ENCODE results near the gene GALNT14.

GALNT14 gene

DNA sequence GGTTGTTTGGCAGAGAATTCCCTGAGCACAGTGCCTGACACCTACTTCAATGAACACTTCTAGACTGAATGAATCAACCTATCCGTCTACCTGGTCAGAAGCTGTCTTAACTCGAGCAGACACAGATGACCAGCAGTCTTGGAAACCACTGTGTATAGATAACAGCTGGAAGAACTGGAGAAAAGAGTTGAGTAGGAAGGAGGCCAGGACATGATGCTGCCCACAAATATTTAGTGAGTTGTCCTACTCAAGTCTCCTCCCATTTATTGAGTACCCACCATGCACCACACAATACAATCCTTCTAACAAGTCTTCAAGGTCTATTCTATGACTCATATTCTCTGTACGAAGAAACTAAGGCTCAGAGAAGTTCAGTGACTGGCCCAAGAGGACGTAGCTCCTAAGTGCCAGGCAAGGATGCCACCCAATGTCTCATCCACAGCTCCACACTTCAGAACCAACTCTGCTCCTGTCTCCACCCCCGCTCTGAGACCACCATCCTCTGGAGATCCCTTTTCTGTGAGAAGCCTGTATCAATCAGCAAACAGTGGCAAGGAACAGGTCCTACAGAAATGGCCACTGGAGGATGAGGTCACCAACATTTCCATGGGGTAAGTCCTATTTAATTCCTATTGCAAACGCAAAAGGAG is 62.2 kb downstream of the GALNT14 start:
- no peak for DNase-seq (ENCODE audit: low read depth, low spot score)
- WGBS (ENCODE audit: insufficient coverage, insufficient read length), result no CpG with 5 or more reads among the region's 6 CpGs
- no peak overlapping the region for H3K27ac ChIP-seq (ENCODE audit: low read length)
- H3K9me3 ChIP-seq (ENCODE audit: control insufficient read depth, insufficient read depth, low read length), result no peaks in the 10 kb centered on the region
- H3K36me3 ChIP-seq (ENCODE audit: control insufficient read depth, insufficient read depth, low read length), result no peaks in the 10 kb centered on the region
- no peaks in the 10 kb centered on the region for H3K27me3 ChIP-seq (ENCODE audit: control insufficient read depth, insufficient read depth, low read length)
- no peak overlapping the region for H3K4me3 ChIP-seq (ENCODE audit: low read length)
- H3K4me1 ChIP-seq (ENCODE audit: control insufficient read depth, insufficient read depth, low read length), result no peaks in the 10 kb centered on the region

- no peak overlapping the region for H3K27ac ChIP-seq (ENCODE audit: low read length)
- no peaks in the 10 kb centered on the region for H3K36me3 ChIP-seq (ENCODE audit: control insufficient read depth, insufficient read depth, low read length)
- H3K4me3 ChIP-seq (ENCODE audit: low read length), result no peak overlapping the region
- DNase-seq (ENCODE audit: low read depth, low spot score), result no peak
- H3K4me1 ChIP-seq (ENCODE audit: control insufficient read depth, insufficient read depth, low read length), result no peaks in the 10 kb centered on the region
- no peaks in the 10 kb centered on the region for H3K27me3 ChIP-seq (ENCODE audit: control insufficient read depth, insufficient read depth, low read length)
- no peaks in the 10 kb centered on the region for H3K9me3 ChIP-seq (ENCODE audit: control insufficient read depth, insufficient read depth, low read length)
- WGBS (ENCODE audit: insufficient coverage, insufficient read length), result no CpG with 5 or more reads among the region's 7 CpGs
Measured at GRCh38 chr2:31075431-31075830, 62.8 kb downstream of the GALNT14 start.

DNA sequence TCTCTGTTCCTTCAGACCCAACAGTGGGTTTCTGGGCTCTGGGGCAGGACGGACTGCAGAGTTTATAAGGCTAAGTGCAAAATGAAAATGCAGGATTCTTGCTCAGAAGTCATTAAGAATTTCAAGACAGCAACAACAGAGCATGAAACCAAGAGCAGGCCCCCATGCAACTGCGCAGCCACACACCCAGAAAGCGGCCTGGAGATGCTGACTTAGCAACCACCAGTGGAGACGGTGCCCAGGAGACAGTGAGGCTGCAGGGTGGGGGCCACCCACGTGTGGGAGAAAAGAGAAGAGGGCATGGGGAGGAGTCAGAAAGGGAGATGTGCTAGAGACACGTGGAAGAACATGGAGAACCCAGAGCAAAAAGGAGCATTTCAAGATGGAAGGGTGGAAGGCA is 66.5 kb downstream of the GALNT14 start:
- Histone ChIP-seq H3K4me3 (ENCODE audit: low read length) (no peak overlapping the region), H3K36me3 (ENCODE audit: control insufficient read depth, insufficient read depth, low read length) (no peaks in the 10 kb centered on the region), H3K27me3 (ENCODE audit: control insufficient read depth, insufficient read depth, low read length) (no peaks in the 10 kb centered on the region), H3K9me3 (ENCODE audit: control insufficient read depth, insufficient read depth, low read length) (no peaks in the 10 kb centered on the region), H3K4me1 (ENCODE audit: control insufficient read depth, insufficient read depth, low read length) (no peaks in the 10 kb centered on the region), H3K27ac (ENCODE audit: low read length) (no peak overlapping the region)
- WGBS (ENCODE audit: insufficient coverage, insufficient read length), result no CpG with 5 or more reads among the region's 6 CpGs
- no peak for DNase-seq (ENCODE audit: low read depth, low spot score)

DNA sequence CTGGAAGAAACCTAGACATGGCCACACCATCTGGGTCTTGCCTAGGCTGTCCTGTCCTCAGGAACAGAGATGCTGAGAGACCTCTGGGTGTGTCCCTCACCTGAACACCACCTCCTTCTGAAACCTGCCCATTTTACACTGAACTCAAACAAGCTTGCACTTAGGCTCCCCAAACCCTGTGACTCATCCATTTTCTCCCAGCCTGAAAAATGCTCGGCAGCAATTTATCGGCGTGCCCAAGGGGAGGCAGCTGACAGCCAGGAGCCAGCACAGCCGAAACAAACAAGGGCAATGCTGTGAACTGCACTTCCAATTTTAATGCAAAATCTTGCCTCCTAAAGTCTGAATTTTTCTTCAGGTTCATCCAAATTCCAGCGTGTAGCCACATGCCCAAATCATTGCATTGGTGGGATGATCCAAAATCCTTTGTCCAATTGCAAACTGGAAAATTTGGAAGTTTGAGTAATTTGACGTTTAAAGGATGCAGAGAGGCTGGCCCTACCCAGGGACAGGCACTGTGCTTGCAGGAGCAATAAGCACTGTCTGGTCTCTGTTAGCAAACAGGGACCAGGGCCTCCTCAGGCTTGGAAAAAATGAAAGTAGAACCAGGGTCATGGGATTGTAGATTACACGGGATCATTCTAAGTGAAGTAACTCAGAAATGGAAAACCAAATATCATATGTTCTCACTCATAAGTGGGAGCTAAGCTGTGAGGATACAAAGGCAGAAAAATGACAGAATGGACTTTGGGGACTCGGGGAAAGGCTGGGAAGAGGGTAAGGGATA is 67.7 kb downstream of the GALNT14 start:
- H3K9me3 ChIP-seq (ENCODE audit: control insufficient read depth, insufficient read depth, low read length), result no peaks in the 10 kb centered on the region
- H3K36me3 ChIP-seq (ENCODE audit: control insufficient read depth, insufficient read depth, low read length), result no peaks in the 10 kb centered on the region
- H3K4me1 ChIP-seq (ENCODE audit: control insufficient read depth, insufficient read depth, low read length), result no peaks in the 10 kb centered on the region
- no CpG with 5 or more reads among the region's 8 CpGs for WGBS (ENCODE audit: insufficient coverage, insufficient read length)
- H3K4me3 ChIP-seq (ENCODE audit: low read length), result no peak overlapping the region
- H3K27ac ChIP-seq (ENCODE audit: low read length), result no peak overlapping the region
- H3K27me3 ChIP-seq (ENCODE audit: control insufficient read depth, insufficient read depth, low read length), result no peaks in the 10 kb centered on the region
- no peak for DNase-seq (ENCODE audit: low read depth, low spot score)

- no peaks in the 10 kb centered on the region for H3K36me3 ChIP-seq (ENCODE audit: control insufficient read depth, insufficient read depth, low read length)
- WGBS (ENCODE audit: insufficient coverage, insufficient read length), result no CpG with 5 or more reads among the region's 12 CpGs
- H3K27me3 ChIP-seq (ENCODE audit: control insufficient read depth, insufficient read depth, low read length), result no peaks in the 10 kb centered on the region
Measured at GRCh38 chr2:31069643-31070325, 68.5 kb downstream of the GALNT14 start.

DNA sequence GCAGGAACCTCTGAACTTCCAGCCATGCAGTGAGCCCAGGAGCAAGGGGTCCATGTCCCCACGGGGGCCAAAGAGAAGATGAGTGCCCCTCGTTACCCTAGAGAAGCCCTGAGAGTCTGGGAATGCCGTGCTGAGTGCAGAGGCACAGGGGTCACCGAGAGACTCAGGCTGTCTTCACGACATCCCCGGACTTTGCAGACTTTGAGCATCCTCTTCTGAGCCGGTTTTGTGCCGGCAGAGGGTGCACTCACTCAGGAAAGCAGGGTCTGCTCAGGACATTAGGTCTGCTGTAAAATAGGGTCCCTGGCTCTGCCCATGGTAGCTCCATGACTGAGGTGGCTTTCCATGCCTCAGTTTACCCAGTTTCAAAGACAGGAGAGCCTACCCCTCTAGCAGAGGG is 71.0 kb downstream of the GALNT14 start:
- H3K36me3 ChIP-seq (ENCODE audit: control insufficient read depth, insufficient read depth, low read length), result no peaks in the 10 kb centered on the region
- H3K27me3 ChIP-seq (ENCODE audit: control insufficient read depth, insufficient read depth, low read length), result no peaks in the 10 kb centered on the region
- no peak overlapping the region for H3K4me3 ChIP-seq (ENCODE audit: low read length)
- H3K27ac ChIP-seq (ENCODE audit: low read length), result no peak overlapping the region
- H3K4me1 ChIP-seq (ENCODE audit: control insufficient read depth, insufficient read depth, low read length), result no peaks in the 10 kb centered on the region
- no peaks in the 10 kb centered on the region for H3K9me3 ChIP-seq (ENCODE audit: control insufficient read depth, insufficient read depth, low read length)
- WGBS (ENCODE audit: insufficient coverage, insufficient read length), result no CpG with 5 or more reads among the region's 8 CpGs
- DNase-seq (ENCODE audit: low read depth, low spot score), result no peak

More at GRCh38 chr2:31069643-31070325, 68.5 kb downstream of the GALNT14 start:
- Histone ChIP-seq H3K4me1 (ENCODE audit: control insufficient read depth, insufficient read depth, low read length) (no peaks in the 10 kb centered on the region), H3K4me3 (ENCODE audit: low read length) (no peak overlapping the region), H3K27ac (ENCODE audit: low read length) (no peak overlapping the region), H3K9me3 (ENCODE audit: control insufficient read depth, insufficient read depth, low read length) (no peaks in the 10 kb centered on the region)
- DNase-seq (ENCODE audit: low read depth, low spot score), result no peak

GRCh38 chr2:31066551-31066950 is 71.7 kb downstream of the GALNT14 start:
- Histone ChIP-seq H3K36me3 (ENCODE audit: control insufficient read depth, insufficient read depth, low read length) (no peaks in the 10 kb centered on the region), H3K4me3 (ENCODE audit: low read length) (no peak overlapping the region), H3K9me3 (ENCODE audit: control insufficient read depth, insufficient read depth, low read length) (no peaks in the 10 kb centered on the region), H3K4me1 (ENCODE audit: control insufficient read depth, insufficient read depth, low read length) (no peaks in the 10 kb centered on the region), H3K27ac (ENCODE audit: low read length) (no peak overlapping the region), H3K27me3 (ENCODE audit: control insufficient read depth, insufficient read depth, low read length) (no peaks in the 10 kb centered on the region)
- WGBS (ENCODE audit: insufficient coverage, insufficient read length), result no CpG with 5 or more reads among the region's 6 CpGs
- DNase-seq (ENCODE audit: low read depth, low spot score), result no peak

DNA sequence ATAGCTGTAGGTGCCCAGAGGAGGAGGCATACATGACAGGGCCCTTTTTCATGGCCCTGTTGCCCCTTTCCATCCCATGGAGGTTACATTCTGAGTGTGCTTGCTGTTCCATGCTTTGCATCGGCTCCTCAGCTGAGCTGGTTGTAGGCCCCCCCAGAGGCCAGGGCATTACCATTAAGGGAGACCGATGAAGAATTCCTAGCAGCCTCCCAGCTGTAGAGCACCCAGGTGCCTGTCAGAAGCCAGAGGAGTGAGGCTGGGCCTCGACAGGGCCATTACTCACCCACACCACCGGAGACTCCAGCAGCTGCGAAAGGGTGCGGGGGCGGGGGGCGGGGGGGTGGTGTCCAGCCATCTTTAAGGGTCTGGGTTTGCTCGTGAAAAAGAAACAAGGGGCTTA is 72.2 kb downstream of the GALNT14 start:
- Histone ChIP-seq H3K4me3 (ENCODE audit: low read length) (no peak overlapping the region), H3K36me3 (ENCODE audit: control insufficient read depth, insufficient read depth, low read length) (no peaks in the 10 kb centered on the region), H3K27me3 (ENCODE audit: control insufficient read depth, insufficient read depth, low read length) (no peaks in the 10 kb centered on the region), H3K4me1 (ENCODE audit: control insufficient read depth, insufficient read depth, low read length) (no peaks in the 10 kb centered on the region), H3K9me3 (ENCODE audit: control insufficient read depth, insufficient read depth, low read length) (no peaks in the 10 kb centered on the region), H3K27ac (ENCODE audit: low read length) (no peak overlapping the region)
- no CpG with 5 or more reads among the region's 9 CpGs for WGBS (ENCODE audit: insufficient coverage, insufficient read length)
- no peak for DNase-seq (ENCODE audit: low read depth, low spot score)

DNA sequence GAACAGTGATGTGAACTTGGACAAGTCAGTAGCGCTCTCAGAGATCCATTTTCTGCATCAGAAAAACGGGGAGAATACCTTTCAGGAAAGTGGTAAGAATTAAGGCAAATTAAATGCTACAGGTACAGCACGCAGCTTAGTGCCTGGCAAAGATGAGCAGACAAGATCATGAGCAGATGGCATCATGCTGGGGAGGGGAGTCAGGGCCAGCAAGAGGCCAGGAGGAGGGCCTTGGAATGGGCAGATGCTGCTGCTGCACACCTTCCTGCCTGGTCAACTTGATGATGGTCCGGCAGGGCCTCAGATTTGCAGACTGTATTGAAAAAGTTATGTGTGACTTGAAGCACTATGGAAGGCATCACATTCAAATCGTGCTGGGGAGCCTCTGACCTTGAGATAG is 72.9 kb downstream of the GALNT14 start:
- Histone ChIP-seq H3K27ac (ENCODE audit: low read length) (no peak overlapping the region), H3K4me3 (ENCODE audit: low read length) (no peak overlapping the region), H3K4me1 (ENCODE audit: control insufficient read depth, insufficient read depth, low read length) (no peaks in the 10 kb centered on the region), H3K27me3 (ENCODE audit: control insufficient read depth, insufficient read depth, low read length) (no peaks in the 10 kb centered on the region), H3K9me3 (ENCODE audit: control insufficient read depth, insufficient read depth, low read length) (no peaks in the 10 kb centered on the region), H3K36me3 (ENCODE audit: control insufficient read depth, insufficient read depth, low read length) (no peaks in the 10 kb centered on the region)
- no peak for DNase-seq (ENCODE audit: low read depth, low spot score)
- WGBS (ENCODE audit: insufficient coverage, insufficient read length), result no CpG with 5 or more reads among the region's 5 CpGs

DNA sequence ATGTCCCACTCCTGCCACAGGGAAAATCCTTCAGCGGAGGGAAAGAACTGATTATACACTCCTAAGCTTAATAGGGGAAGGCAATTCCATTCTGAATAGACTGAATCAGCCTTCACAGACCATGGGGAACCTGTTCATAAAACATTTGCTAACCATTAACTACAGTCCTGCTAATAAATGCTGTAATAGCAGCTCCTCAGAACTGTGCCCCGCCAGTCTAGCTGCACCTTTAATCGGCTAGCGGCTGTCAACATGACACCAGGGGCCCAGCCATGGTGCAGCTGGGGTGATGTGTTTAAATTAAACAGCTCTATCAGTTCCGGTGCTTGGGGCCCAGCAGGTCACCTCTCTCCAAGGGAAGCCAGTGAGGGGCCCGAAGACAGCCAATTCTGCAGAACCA is 77.8 kb downstream of the GALNT14 start:
- Histone ChIP-seq H3K9me3 (ENCODE audit: control insufficient read depth, insufficient read depth, low read length) (no peaks in the 10 kb centered on the region), H3K4me3 (ENCODE audit: low read length) (no peak overlapping the region), H3K27ac (ENCODE audit: low read length) (no peak overlapping the region), H3K4me1 (ENCODE audit: control insufficient read depth, insufficient read depth, low read length) (no peaks in the 10 kb centered on the region), H3K36me3 (ENCODE audit: control insufficient read depth, insufficient read depth, low read length) (no peaks in the 10 kb centered on the region), H3K27me3 (ENCODE audit: control insufficient read depth, insufficient read depth, low read length) (no peaks in the 10 kb centered on the region)
- DNase-seq (ENCODE audit: low read depth, low spot score), result no peak
- no CpG with 5 or more reads among the region's 6 CpGs for WGBS (ENCODE audit: insufficient coverage, insufficient read length)

Data from iPS DF 6.9 (cell line).